ENCODE results near the gene PCSK2. TPM values are rescaled to one million over a fixed set of nuclear protein-coding genes. Genes with fewer than 3 reads are reported as not detected.

Gene PCSK2
- polyA plus RNA-seq, 2 donors, result 0.02 to 0.13 TPM

- no peak overlapping the region for H3K27ac ChIP-seq (ENCODE audit: low read depth in 2 of 2, low read length in 1 of 2)
- H3K36me3 ChIP-seq (ENCODE audit: control insufficient read depth in 2 of 2, insufficient read depth in 2 of 2, low read length in 1 of 2), result no peaks in the 10 kb centered on the region
- H3K9me3 ChIP-seq (ENCODE audit: control insufficient read depth in 2 of 2, insufficient read depth in 1 of 2, low read depth in 1 of 2, low read length in 1 of 2), result no peaks in the 10 kb centered on the region
- no peak overlapping the region for H3K4me3 ChIP-seq (ENCODE audit: low read depth in 1 of 2, low read length in 2 of 2)
- 83 to 84% methylated on average over 2 of the region's 2 CpGs for WGBS, 2 donors
- no peaks in the 10 kb centered on the region for H3K27me3 ChIP-seq (ENCODE audit: control insufficient read depth in 1 of 2, insufficient read depth in 2 of 2, low read length in 2 of 2)
- H3K4me1 ChIP-seq (ENCODE audit: control insufficient read depth in 2 of 2, insufficient read depth in 2 of 2, low read length in 1 of 2), result peaks cover 6 to 9% of the 10 kb centered on the region in 2 donors
These were observed 89.6 kb downstream of the PCSK2 start for GRCh38 chr20:17316316-17317038.

GRCh38 chr20:17317341-17317740 lies 90.5 kb downstream of the PCSK2 start:
- H3K4me1 ChIP-seq (ENCODE audit: control insufficient read depth in 2 of 2, insufficient read depth in 2 of 2, low read length in 1 of 2), result peaks cover 6 to 9% of the 10 kb centered on the region in 2 donors
- H3K4me3 ChIP-seq (ENCODE audit: low read depth in 1 of 2, low read length in 2 of 2), result no peak overlapping the region
- no peaks in the 10 kb centered on the region for H3K36me3 ChIP-seq (ENCODE audit: control insufficient read depth in 2 of 2, insufficient read depth in 2 of 2, low read length in 1 of 2)
- no peak overlapping the region for H3K27ac ChIP-seq (ENCODE audit: low read depth in 2 of 2, low read length in 1 of 2)
- WGBS, 2 donors, result 50 to 60% methylated on average over 2 of the region's 2 CpGs
- no peaks in the 10 kb centered on the region for H3K9me3 ChIP-seq (ENCODE audit: control insufficient read depth in 2 of 2, insufficient read depth in 1 of 2, low read depth in 1 of 2, low read length in 1 of 2)
- no peaks in the 10 kb centered on the region for H3K27me3 ChIP-seq (ENCODE audit: control insufficient read depth in 1 of 2, insufficient read depth in 2 of 2, low read length in 2 of 2)

- H3K27me3 ChIP-seq (ENCODE audit: control insufficient read depth in 1 of 2, insufficient read depth in 2 of 2, low read length in 2 of 2), result no peaks in the 10 kb centered on the region
- no peak overlapping the region for H3K27ac ChIP-seq (ENCODE audit: low read depth in 2 of 2, low read length in 1 of 2)
- no peak overlapping the region for H3K4me3 ChIP-seq (ENCODE audit: low read depth in 1 of 2, low read length in 2 of 2)
- WGBS, 2 donors, result 47 to 49% methylated on average over 2 of the region's 2 CpGs
- peaks cover 3 to 4% of the 10 kb centered on the region in 2 donors for H3K4me1 ChIP-seq (ENCODE audit: control insufficient read depth in 2 of 2, insufficient read depth in 2 of 2, low read length in 1 of 2)
- H3K36me3 ChIP-seq (ENCODE audit: control insufficient read depth in 2 of 2, insufficient read depth in 2 of 2, low read length in 1 of 2), result no peaks in the 10 kb centered on the region
- no peaks in the 10 kb centered on the region for H3K9me3 ChIP-seq (ENCODE audit: control insufficient read depth in 2 of 2, insufficient read depth in 1 of 2, low read depth in 1 of 2, low read length in 1 of 2)
These were observed 93.6 kb downstream of the PCSK2 start for GRCh38 chr20:17320456-17320855.

GRCh38 chr20:17326096-17326495 lies 99.3 kb downstream of the PCSK2 start:
- 83 to 90% methylated on average over 2 of the region's 2 CpGs for WGBS, 2 donors

GRCh38 chr20:17327185-17328148 lies 100.6 kb downstream of the PCSK2 start:
- no peaks in the 10 kb centered on the region for H3K36me3 ChIP-seq (ENCODE audit: control insufficient read depth in 2 of 2, insufficient read depth in 2 of 2, low read length in 1 of 2)
- no peaks in the 10 kb centered on the region for H3K9me3 ChIP-seq (ENCODE audit: control insufficient read depth in 2 of 2, insufficient read depth in 1 of 2, low read depth in 1 of 2, low read length in 1 of 2)
- H3K4me1 ChIP-seq (ENCODE audit: control insufficient read depth in 2 of 2, insufficient read depth in 2 of 2, low read length in 1 of 2), result peaks cover 0 to 2% of the 10 kb centered on the region in 2 donors
- H3K27me3 ChIP-seq (ENCODE audit: control insufficient read depth in 1 of 2, insufficient read depth in 2 of 2, low read length in 2 of 2), result no peaks in the 10 kb centered on the region
- H3K4me3 ChIP-seq (ENCODE audit: low read depth in 1 of 2, low read length in 2 of 2), result no peak overlapping the region
- 31 to 43% methylated on average over 28 of the region's 28 CpGs for WGBS, 2 donors
- H3K27ac ChIP-seq (ENCODE audit: low read depth in 2 of 2, low read length in 1 of 2), result no peak overlapping the region

More at GRCh38 chr20:17326096-17326495, 99.3 kb downstream of the PCSK2 start:
- Histone ChIP-seq H3K27ac (ENCODE audit: low read depth in 2 of 2, low read length in 1 of 2) (no peak overlapping the region), H3K4me3 (ENCODE audit: low read depth in 1 of 2, low read length in 2 of 2) (no peak overlapping the region), H3K36me3 (ENCODE audit: control insufficient read depth in 2 of 2, insufficient read depth in 2 of 2, low read length in 1 of 2) (no peaks in the 10 kb centered on the region), H3K9me3 (ENCODE audit: control insufficient read depth in 2 of 2, insufficient read depth in 1 of 2, low read depth in 1 of 2, low read length in 1 of 2) (no peaks in the 10 kb centered on the region), H3K4me1 (ENCODE audit: control insufficient read depth in 2 of 2, insufficient read depth in 2 of 2, low read length in 1 of 2) (peaks cover 0 to 2% of the 10 kb centered on the region in 2 donors), H3K27me3 (ENCODE audit: control insufficient read depth in 1 of 2, insufficient read depth in 2 of 2, low read length in 2 of 2) (no peaks in the 10 kb centered on the region)

- Histone ChIP-seq H3K4me1 (ENCODE audit: control insufficient read depth in 2 of 2, insufficient read depth in 2 of 2, low read length in 1 of 2) (no peaks in the 10 kb centered on the region), H3K27me3 (ENCODE audit: control insufficient read depth in 1 of 2, insufficient read depth in 2 of 2, low read length in 2 of 2) (no peaks in the 10 kb centered on the region), H3K4me3 (ENCODE audit: low read depth in 1 of 2, low read length in 2 of 2) (no peak overlapping the region), H3K36me3 (ENCODE audit: control insufficient read depth in 2 of 2, insufficient read depth in 2 of 2, low read length in 1 of 2) (no peaks in the 10 kb centered on the region), H3K27ac (ENCODE audit: low read depth in 2 of 2, low read length in 1 of 2) (no peak overlapping the region), H3K9me3 (ENCODE audit: control insufficient read depth in 2 of 2, insufficient read depth in 1 of 2, low read depth in 1 of 2, low read length in 1 of 2) (no peaks in the 10 kb centered on the region)
- WGBS, 2 donors, result 75 to 83% methylated on average over 5 of the region's 5 CpGs
These were observed 108.1 kb downstream of the PCSK2 start for GRCh38 chr20:17334932-17335331.

GRCh38 chr20:17339000-17339399 lies 112.2 kb downstream of the PCSK2 start:
- H3K27me3 ChIP-seq (ENCODE audit: control insufficient read depth in 1 of 2, insufficient read depth in 2 of 2, low read length in 2 of 2), result no peaks in the 10 kb centered on the region
- no peaks in the 10 kb centered on the region for H3K36me3 ChIP-seq (ENCODE audit: control insufficient read depth in 2 of 2, insufficient read depth in 2 of 2, low read length in 1 of 2)
- no peak overlapping the region for H3K4me3 ChIP-seq (ENCODE audit: low read depth in 1 of 2, low read length in 2 of 2)
- H3K9me3 ChIP-seq (ENCODE audit: control insufficient read depth in 2 of 2, insufficient read depth in 1 of 2, low read depth in 1 of 2, low read length in 1 of 2), result no peaks in the 10 kb centered on the region
- WGBS, 2 donors, result 67 to 68% methylated on average over 6 of the region's 6 CpGs
- H3K4me1 ChIP-seq (ENCODE audit: control insufficient read depth in 2 of 2, insufficient read depth in 2 of 2, low read length in 1 of 2), result peaks cover 0 to 2% of the 10 kb centered on the region in 2 donors
- H3K27ac ChIP-seq (ENCODE audit: low read depth in 2 of 2, low read length in 1 of 2), result no peak overlapping the region

- no peaks in the 10 kb centered on the region for H3K36me3 ChIP-seq (ENCODE audit: control insufficient read depth in 2 of 2, insufficient read depth in 2 of 2, low read length in 1 of 2)
- H3K27me3 ChIP-seq (ENCODE audit: control insufficient read depth in 1 of 2, insufficient read depth in 2 of 2, low read length in 2 of 2), result peaks cover 0 to 2% of the 10 kb centered on the region in 2 donors
- H3K27ac ChIP-seq (ENCODE audit: low read depth in 2 of 2, low read length in 1 of 2), result no peak overlapping the region
- H3K4me1 ChIP-seq (ENCODE audit: control insufficient read depth in 2 of 2, insufficient read depth in 2 of 2, low read length in 1 of 2), result peaks cover 3 to 4% of the 10 kb centered on the region in 2 donors
- no peak overlapping the region for H3K4me3 ChIP-seq (ENCODE audit: low read depth in 1 of 2, low read length in 2 of 2)
- 85 to 87% methylated on average over 1 of the region's 1 CpG for WGBS, 2 donors
- no peaks in the 10 kb centered on the region for H3K9me3 ChIP-seq (ENCODE audit: control insufficient read depth in 2 of 2, insufficient read depth in 1 of 2, low read depth in 1 of 2, low read length in 1 of 2)
These were observed 116.3 kb downstream of the PCSK2 start for GRCh38 chr20:17343091-17343490.

GRCh38 chr20:17343656-17344452 lies 117.0 kb downstream of the PCSK2 start:
- 55 to 57% methylated on average over 13 of the region's 13 CpGs for WGBS, 2 donors
- Histone ChIP-seq H3K4me3 (ENCODE audit: low read depth in 1 of 2, low read length in 2 of 2) (no peak overlapping the region), H3K9me3 (ENCODE audit: control insufficient read depth in 2 of 2, insufficient read depth in 1 of 2, low read depth in 1 of 2, low read length in 1 of 2) (peaks cover 0 to under 1% of the 10 kb centered on the region in 2 donors), H3K27me3 (ENCODE audit: control insufficient read depth in 1 of 2, insufficient read depth in 2 of 2, low read length in 2 of 2) (peaks cover 0 to 2% of the 10 kb centered on the region in 2 donors), H3K27ac (ENCODE audit: low read depth in 2 of 2, low read length in 1 of 2) (no peak overlapping the region), H3K4me1 (ENCODE audit: control insufficient read depth in 2 of 2, insufficient read depth in 2 of 2, low read length in 1 of 2) (peaks cover 3 to 4% of the 10 kb centered on the region in 2 donors), H3K36me3 (ENCODE audit: control insufficient read depth in 2 of 2, insufficient read depth in 2 of 2, low read length in 1 of 2) (no peaks in the 10 kb centered on the region)

Measured in esophagus (tissue), 2 donors.